HG02642 (cell line): ENCODE data around the gene GCSH.

ENCODE experiments used
- ATAC-seq: cut with Tn5 transposase; IDR thresholded peaks from one replicate; pipeline ENCODE4 v1.9.1; 2021; ENCODE audit warnings: mild to moderate bottlenecking; ENCODE audit not compliant: unreplicated experiment, poor library complexity

The GCSH gene

GRCh38 chr16:81106826-81107503, 10.8 kb upstream of the GCSH start:
- ATAC-seq, result no peak

DNA sequence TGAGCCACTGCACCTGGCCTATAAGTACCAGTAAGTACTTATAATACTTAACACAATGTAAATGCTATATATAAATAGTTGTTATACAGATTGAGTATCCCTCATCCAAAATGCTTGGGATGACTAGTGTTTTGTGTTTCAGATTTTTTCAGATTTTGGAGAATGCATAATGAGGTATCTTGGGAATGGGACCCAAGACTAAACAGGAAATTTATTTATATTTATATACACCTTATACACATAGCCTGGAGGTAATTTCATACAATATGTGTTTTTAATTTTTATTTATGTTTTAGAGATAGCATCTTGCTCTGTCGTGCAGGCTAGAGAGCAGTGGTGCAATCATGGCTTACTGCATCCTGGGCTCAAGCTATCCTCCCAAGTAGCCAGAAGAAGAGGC, 9.8 kb upstream of the GCSH start:
- no peak for ATAC-seq

GRCh38 chr16:81101702-81102101, 5.5 kb upstream of the GCSH start:
- no peak for ATAC-seq

DNA sequence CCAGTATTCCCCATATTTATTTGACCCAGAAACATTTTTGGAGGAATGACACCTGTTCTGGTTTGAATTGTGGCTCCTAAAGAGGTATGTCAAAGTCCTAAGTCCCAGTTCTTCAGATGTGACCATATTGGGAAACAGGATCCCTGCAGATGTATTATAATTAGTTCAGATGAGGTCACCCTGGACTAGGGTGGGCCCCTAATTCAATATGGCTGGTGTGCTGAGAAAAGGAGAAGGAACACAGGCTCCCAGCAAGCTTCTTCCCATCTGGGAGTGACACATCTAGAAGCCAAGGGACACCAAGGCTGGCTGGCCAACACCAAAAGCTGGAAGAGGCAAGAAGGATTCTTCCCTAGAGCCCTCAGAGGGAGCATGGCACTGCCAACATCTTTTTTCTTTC, 3.8 kb upstream of the GCSH start:
- no peak for ATAC-seq

DNA sequence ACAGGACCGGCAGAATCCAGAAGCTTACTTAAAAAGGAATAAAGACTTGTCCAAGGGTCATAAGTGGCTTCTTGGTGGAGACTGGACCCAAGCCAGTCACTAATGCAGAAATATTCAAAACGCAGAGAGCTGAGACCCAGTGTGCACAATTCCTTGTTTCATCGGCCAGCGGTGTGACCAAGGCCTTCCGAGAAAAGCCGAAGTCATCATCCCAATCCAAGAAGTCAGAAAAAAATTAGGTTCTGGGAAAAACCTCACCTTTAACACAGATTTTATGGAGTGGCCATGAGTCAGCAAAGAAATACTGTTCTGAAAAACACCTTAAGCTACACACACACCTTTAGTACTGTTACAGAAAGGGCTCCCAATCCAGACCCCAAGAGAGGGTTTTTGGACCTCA, 1.0 kb upstream of the GCSH start:
- no peak for ATAC-seq

DNA sequence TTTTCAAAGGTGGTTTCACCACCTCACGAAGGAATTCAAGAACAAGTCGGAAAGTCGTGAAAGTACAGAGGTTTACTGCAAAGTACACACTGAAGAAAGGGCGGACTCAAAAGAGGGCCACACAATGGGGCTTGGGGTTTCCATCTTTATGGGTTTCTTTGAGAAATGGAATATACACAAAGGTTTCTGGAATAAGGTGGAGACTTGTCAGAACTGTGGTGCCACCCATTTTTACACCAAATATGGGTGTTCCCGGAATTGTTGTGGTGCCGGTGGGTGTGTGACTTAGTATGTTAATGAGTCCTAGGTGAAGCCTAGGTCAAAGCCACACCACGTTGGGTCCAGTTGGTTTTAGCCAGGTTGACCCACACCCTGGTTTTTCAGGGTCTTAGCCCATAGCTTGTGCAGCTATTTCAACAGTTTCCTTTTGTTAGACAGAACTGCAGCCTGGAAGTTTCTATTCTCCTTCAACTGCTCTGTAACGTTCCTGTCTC, 567 bp upstream of the GCSH start:
- ATAC-seq, result no peak

GRCh38 chr16:81095653-81095952, 592 bp downstream of the GCSH start:
- peak; percentile 14 for ATAC-seq

DNA sequence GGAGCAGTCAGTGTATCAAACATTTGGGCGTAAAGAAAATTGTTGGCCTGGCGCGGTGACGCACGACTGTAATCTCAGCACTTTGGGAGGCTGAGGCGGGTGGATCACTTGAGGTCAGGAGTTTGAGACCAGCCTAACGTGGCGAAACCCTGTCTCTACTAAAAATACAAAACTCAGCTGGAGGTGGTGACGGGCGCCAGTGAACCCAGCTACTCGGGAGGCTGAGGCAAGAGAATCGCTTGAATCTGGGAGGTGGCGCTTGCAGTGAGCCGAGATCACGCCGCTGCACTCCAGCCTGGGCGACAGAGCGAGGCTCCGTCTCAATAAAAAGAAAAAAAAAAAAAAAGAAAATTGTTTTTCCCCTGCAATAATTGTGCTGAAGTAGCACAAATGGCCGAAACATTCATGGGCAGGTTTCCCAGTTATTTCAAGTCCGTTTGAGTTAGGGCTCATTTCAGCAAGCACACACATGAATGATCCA, 1.4 kb downstream of the GCSH start:
- ATAC-seq, result no peak

DNA sequence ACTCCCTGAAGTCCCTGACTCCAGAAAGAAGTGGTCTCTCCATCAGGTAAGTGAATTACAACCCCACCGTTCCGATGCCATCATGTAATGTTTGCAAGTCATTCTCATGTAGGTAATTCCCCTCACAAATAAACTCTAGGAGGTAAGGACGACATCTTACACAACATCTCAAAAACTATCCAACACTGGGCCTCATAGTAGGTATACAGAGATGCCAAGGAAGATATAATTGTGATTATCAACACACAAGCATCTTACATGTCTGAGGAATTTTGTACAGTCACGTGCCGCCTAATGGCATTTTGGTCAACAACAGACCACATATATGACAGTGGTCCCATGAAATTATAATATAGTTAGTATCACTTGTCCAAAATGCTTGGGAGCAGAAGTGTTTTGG, 7.4 kb downstream of the GCSH start:
- no peak for ATAC-seq

DNA sequence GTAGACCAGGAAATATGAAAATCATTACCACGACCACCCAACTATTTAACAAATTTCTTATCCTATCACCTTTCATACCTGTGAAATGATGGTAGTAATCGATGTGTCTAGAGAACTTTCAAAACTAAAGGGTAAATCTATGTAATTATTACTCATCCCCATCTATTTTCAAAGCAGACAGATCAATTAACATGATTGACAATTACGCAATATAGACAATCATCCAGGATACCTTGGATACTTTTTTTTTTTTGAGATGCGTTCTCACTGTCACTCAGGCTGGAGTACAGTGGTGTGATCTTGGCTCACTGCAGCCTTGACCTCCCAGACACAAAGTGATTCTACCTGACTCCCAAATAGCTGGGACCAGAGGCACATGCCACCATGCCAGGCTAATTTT, 15.2 kb downstream of the GCSH start:
- ATAC-seq, result no peak

DNA sequence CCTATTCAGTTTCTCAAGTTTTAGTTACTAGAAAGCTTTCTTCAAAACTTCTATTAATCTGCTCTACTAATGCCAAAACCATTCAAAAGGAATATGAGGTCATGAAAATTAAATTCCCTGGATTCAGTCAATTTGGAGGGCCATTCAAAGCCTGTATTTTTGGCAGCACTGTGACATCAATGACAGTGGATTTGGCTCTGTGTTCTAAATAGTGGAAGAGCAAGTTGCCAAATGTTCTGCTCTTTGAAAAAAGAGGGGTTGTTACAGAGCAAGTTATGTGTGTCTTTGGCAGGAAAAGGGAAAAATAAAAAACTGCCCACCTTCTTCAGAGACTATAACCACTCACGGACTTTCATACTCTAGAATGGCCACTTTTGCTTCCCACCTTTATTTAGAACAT, 16.0 kb downstream of the GCSH start:
- no peak for ATAC-seq

DNA sequence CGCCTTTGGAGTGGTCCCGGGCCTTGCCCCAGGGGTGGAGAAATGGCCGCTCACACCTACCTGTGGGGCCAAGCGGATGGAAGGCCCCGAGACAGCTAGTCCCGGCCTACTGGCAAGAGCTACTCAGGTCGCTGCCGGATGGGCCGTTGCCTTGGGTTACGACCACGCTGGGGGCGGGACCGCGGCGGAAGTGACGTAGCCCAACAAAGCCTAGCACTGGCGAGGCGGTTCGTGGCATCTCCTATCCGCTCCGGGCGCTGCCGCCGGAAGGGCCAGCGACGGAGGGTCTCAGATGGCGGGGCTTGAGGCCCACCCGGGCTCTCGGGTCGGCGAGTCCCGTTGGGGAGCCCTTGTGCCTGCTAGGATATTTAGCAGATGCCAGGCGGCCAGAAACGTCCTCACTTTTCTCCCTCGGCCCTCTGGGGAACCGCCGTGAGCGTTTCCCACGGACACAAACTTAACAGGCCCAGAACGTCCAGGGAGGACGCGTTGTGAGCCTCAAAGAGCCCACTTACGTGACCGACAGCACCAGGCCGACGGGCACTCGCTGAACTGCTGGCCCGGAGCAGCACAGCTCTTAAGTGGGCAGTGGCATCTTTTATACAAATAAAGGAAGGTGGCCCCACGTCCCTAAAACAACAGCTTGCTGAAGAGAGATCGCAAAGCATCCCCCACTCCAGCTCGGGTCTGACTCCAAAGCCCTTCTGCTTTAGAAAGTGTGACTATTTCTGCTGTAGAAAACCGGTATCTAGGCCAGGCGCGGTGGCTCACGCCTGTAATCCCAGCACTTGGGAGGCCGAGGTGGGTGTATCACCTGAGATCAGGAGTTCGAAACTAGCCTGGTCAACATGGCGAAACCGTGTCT, 18.9 kb downstream of the GCSH start, which contains the start of gene C16orf46:
Gene C16orf46 (minus strand): TSS at position 163 of the 865 bp plus-strand sequence. CDS start 13,283 bp downstream, outside the sequence.
- ATAC-seq, result peak; percentile 97

- peak; percentile 85 for ATAC-seq
These were observed 19.6 kb downstream of the GCSH start for GRCh38 chr16:81076566-81077075.

- ATAC-seq, result no peak
These were observed 22.4 kb downstream of the GCSH start for GRCh38 chr16:81073560-81074330.

GRCh38 chr16:81071805-81072204, 24.4 kb downstream of the GCSH start:
- ATAC-seq, result no peak

DNA sequence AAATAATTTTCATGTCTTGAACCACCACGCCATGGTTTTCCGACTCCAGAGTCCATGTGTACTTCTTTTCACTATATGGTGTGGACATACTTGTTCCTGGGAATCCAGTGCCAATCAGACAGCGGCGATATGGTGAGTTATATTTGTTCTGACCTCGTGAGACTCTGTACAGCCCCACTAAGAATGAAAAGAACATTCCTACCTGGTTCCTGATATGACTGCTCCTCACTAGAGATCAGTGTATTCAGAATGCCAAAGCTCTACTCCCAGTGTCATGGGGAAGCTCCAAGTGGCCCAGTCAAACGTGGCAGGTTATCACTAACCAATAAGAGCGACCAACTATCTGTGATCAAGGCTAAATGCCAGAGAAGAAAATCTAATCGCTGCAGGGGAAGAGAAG, 25.2 kb downstream of the GCSH start:
- no peak for ATAC-seq

- ATAC-seq, result no peak
These were observed 27.1 kb downstream of the GCSH start for GRCh38 chr16:81069063-81069462.

DNA sequence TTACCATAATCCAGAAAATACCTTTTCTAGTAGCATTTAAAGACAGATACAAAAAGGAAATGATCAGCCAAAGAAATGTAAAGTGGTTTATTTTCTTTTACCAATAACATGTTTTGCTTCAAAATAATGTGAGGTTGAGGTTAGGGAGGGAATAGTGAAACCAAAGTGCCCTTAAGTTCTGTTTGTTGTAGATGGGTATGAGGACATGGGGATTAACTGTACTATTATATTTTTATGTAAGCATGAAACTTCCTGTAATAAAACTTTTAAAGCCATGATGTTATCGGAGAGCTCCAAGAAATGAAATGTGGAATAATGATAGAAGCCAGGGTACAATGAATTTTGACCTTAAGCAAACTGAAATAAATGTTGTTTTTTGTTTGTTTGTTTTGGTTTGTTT, 29.0 kb downstream of the GCSH start:
- ATAC-seq, result no peak

- ATAC-seq, result no peak
These were observed 29.5 kb downstream of the GCSH start for GRCh38 chr16:81066681-81067080.

GRCh38 chr16:81061871-81062608, 34.2 kb downstream of the GCSH start:
- ATAC-seq, result no peak
